Activated effector memory CD4-positive, alpha-beta T cell treated with Interleukin-2 at 50 U/mL for 16 hours (primary cell): Measurements from ENCODE around the gene PYGB.
"Not testable (repeated sequence)": the region's sequence is repeated elsewhere in the genome, so short reads cannot be mapped to it uniquely, and the experiment has no call there.

Experiments
- DNase-seq: peaks from one replicate; pipeline ENCODE4 v3.0.0-alpha.2; 2020

The PYGB gene

GRCh38 chr20:25316506-25317190 lies 68.8 kb downstream of the PYGB start:
- DNase-seq, result no peak

DNA sequence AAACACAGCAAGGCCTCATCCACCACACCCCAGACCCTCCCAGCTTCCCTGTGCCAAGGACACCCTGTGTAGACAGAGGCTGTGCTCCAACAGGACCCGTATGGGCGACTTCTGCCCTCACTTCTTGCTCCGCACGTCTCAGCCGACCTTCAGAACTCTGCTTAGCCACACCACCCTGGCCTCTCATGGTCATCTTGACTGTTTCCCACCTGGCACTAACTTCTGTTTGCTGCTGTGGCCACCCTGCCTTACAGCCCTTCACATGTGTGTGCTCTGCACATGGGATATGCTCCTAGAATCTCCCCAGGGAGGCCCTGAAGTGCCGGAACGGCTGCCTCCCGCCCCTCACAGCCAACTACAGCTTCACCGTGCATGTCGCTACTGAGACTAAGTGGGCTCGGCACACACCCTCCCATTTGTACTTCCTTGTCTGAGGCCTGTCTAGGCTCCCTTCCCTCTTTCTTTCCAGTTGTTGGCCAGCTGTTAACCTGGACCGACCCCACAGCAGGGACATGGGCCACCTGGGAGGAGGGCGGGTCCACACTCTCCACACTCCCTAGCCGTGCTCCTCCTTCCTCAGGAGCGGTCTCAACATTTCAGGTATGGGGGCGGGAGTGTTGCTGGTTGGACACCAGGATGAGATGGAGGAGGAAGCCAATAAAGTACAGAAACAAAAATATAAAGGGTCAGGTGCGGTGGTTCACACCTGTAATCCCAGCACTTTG lies 69.6 kb downstream of the PYGB start:
- DNase-seq, result no peak

DNA sequence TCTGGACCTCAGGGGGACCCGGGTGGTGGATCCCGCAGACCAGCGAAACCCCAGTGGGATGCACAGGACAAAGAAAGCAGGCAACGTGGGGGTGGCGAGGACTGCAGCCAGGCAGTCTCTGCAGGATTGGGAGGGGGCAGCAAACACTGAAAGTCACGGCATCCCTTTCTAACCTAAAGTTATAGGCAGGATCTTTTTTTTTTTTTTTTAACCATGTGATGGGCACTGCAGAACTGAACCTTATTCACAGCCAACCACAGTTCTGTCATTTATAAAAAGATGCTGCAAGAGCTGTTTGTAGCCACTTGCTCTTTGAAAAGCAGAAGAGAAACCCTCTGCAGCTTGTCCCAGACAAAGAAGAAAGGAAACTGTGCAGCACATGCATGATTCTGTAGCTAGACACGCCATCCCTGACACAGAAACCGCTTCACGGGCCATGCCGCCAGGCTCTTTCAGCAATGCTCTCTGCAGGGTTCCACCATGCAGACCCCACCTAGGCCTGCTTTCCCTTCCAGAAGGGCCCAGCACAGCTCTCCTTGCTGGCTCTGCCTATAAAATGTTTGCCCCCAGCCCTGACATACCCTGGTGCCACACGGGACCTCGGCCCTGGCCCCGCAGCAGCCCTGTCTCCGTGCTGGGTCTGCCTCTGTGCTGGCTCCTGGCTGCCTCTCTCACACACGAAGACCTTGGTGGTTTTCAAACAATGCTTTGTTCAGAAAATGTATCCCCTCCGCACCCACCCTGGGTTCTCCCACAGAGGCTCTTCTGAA lies 70.8 kb downstream of the PYGB start:
- no peak for DNase-seq

- DNase-seq, result no peak
These were observed 71.6 kb downstream of the PYGB start for GRCh38 chr20:25319241-25320034.

DNA sequence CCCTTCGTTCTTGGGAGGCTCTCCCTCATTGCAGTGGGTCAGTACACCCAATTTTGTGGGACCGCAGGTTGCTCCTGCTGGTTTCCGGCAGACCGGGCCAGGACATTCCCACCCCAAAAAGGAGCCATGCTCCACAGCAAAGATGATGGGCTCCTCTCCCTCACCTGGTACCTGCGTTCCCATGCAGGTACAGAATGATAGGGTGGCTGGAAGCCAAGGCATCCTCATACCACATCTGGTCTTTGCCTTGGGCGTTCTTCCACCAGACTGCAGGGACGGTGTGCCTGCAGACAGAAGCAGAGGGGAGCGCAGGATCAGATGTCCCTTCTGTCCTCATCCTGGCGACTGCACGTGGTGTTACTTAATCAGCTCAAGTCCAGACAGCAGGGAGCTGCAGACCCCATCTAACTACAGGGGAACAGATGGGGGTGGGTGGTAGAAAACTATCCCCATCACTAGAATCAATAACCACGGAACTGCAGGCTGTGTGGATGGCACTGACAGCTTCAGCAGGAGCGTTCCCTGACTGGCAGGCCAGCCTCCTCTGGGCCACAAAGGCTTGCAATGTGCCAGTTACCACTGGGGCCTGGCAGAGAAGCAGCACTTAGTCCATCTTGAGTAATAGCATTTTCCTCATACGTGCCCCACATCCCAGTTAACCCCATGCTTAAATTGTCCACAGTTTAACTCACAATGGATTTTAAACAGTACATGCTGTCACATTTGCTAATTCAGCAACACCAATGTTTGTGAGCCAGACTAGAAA lies 72.3 kb downstream of the PYGB start:
- DNase-seq, result no peak

GRCh38 chr20:25321262-25321831 lies 73.5 kb downstream of the PYGB start:
- no peak for DNase-seq

GRCh38 chr20:25321991-25322390 lies 74.1 kb downstream of the PYGB start:
- DNase-seq, result no peak

GRCh38 chr20:25323496-25324246 lies 75.8 kb downstream of the PYGB start:
- no peak for DNase-seq

DNA sequence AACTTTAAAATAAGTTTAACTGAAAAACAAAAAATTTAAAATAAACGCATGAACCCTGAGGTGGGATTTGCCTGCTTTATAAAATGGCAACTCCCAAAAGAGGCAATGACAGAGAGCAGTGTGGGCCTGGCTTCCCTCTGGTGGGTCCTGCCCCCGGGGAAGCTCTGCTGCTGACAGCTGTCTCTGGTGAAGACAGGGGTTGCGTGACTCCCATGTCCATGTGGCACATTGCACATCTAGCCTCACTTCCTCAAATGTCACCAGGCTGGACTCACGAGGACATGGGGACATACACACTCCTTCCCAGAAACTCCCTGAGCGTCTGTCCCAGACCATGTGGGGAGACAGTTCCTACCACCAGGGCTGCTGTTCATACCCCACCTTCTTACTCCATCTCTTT lies 76.5 kb downstream of the PYGB start:
- DNase-seq, result no peak

DNA sequence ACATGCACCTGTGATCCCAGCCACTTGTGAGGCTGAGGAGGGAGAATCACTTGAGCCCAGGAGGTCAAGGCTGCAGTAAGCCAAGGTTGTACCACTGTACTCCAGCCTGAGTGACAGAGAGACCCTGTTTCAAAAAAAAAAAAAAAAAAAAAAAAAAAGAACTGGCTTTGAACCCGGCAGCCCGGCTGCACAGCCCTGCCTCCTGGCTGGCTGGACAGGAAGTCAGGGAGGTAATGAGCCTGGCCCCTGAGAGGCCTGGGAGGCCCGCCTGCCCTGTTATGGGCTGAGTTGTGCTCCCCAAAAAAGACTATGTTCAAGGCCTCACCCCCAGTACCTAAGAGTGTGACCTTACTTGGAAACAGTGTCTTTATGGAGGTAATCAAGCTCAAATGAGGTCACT lies 77.2 kb downstream of the PYGB start:
- no peak for DNase-seq

DNA sequence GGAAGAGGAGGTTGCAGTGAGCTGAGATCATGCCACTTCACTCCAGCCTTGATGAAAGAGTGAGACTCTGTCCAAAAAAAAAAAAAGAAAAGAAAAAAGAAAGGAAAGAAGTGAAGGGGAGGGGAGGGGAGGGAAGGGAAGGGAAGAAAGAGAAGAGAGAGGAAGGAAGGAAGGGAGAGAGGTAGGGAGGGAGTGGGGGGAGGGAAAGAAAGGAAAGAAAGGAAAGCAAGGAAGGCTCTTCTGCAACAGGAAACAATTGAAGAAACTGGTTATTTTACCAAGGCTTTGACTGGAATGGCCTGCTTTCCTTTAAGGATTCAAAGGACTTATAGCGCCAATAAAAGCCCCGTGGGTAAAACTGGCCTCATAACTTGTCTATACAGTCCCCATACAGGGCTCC lies 78.1 kb downstream of the PYGB start:
- no peak for DNase-seq

- no peak for DNase-seq
These were observed 79.8 kb downstream of the PYGB start for GRCh38 chr20:25327521-25328235.

DNA sequence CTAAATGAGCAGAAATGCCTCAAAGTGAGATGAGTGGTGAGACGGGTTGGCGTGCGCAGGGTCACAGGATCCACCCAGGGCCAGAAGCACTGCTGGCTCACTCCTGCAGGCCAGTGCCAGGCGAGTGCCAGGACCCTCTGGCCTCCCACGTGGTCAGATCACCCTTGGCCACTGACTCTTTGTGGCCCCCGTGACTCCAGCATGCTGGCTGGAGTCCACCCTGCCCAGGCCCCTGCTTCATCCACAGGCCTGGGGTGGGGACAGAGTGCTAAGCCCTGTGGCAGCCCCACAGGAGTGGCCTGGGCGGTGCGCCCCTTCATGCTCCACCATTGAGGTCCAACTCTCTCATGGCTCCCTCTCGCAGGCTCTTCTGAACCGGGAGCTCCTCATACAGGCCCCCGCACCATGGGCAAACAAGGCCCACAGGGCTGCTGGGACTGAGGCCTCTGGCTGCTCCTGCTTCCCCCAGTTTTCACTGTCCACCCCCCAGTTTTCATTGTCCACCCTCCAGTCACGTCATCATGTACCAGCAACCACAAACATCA lies 81.1 kb downstream of the PYGB start:
- DNase-seq, result no peak

DNA sequence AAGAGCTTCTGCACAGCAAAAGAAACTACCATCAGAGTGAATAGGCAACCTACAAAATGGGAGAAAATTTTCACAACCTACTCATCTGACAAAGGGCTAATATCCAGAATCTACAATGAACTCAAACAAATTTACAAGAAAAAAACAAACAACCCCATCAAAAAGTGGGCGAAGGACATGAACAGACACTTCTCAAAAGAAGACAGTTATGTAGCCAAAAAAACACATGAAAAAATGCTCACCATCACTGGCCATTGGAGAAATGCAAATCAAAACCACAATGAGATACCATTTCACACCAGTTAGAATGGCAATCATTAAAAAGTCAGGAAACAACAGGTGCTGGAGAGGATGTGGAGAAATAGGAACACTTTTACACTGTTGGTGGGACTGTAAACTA lies 87.1 kb downstream of the PYGB start:
- not testable (repeated sequence) for DNase-seq

- DNase-seq, result no peak
These were observed 88.9 kb downstream of the PYGB start for GRCh38 chr20:25336561-25337422.

GRCh38 chr20:25338112-25339023 lies 90.5 kb downstream of the PYGB start:
- DNase-seq, result no peak

DNA sequence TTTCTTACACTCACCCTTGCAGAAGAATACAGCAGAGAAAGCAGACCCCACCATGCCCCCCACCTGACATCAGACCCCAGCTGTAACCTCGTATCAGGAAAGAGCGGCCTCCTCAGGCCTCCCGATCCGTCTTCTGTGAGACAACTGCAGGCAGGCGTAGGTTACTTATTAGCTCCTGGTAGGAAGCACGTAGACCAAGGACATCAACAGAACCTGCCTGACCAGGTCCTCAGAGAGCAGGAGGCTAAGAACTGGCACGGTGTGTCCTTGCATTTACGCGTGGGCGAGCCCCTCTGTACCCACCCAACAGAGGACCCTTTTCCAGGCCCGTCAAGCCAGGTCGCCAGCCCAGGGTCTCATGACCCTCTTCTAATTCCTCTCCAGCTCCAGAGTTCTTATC lies 91.7 kb downstream of the PYGB start:
- DNase-seq, result no peak

DNA sequence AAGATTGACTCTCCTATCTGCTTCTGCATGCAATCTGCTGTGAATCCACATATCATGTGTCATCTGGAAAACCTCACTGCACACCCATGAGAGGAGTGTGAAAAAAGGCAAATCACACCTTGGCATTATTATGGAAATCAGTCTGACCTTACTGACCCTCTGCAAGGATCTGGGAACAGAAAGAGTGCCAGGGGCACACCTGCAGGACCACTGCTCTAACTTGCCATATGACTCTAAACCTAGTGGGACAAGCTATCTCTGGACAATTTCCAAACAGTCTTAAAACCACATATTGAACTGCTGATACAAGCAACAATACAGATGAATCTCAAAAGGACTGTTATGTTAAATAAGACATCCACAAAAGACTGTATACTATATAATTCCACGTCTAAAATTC lies 92.5 kb downstream of the PYGB start:
- no peak for DNase-seq
